Measurements from ENCODE around the gene RPL7A. TPM values are rescaled to one million over a fixed set of nuclear protein-coding genes. Genes with fewer than 3 reads are reported as not detected.

The RPL7A gene
- total and polyA plus RNA-seq, 7 donors = 1,013 to 3,403 (median 1,526) TPM

- DNase-seq = peak; percentile 61 to 74
- intact Hi-C loops (cut with DNase I) = no loop called here
- H3K9me3 ChIP-seq = no peaks in the 10 kb centered on the region
- H3K27me3 ChIP-seq (ENCODE audit: insufficient read depth in 3 of 3, low read length in 2 of 3) = no peaks in the 10 kb centered on the region
- TF ChIP-seq CTCF (IDR thresholded peaks at IDR 0.05) = no peak
- peaks cover 20% of the 10 kb centered on the region for H3K4me1 ChIP-seq
- ATAC-seq = peak in 3 of 4 donors; percentile 21 to 50 (median 26)
- H3K27ac ChIP-seq = no peak overlapping the region
- H3K4me3 ChIP-seq = no peak overlapping the region
- 75 to 80% (median 75%) methylated on average over 15 of the region's 15 CpGs for WGBS, 3 donors
- H3K36me3 ChIP-seq (ENCODE audit: insufficient read depth in 1 of 2, low read depth in 1 of 2) = peaks cover 13 to 79% of the 10 kb centered on the region in 2 donors
These were observed 6.5 kb upstream of the RPL7A start for GRCh38 chr9:133341369-133342068.

- Histone ChIP-seq H3K36me3 (ENCODE audit: insufficient read depth in 1 of 2, low read depth in 1 of 2) (peaks cover 13 to 79% of the 10 kb centered on the region in 2 donors), H3K9me3 (no peaks in the 10 kb centered on the region), H3K27me3 (ENCODE audit: insufficient read depth in 3 of 3, low read length in 2 of 3) (no peaks in the 10 kb centered on the region), H3K4me3 (no peak overlapping the region), H3K4me1 (peaks cover 25% of the 10 kb centered on the region), H3K27ac (no peak overlapping the region)
- 75 to 81% (median 78%) methylated on average over 12 of the region's 12 CpGs for WGBS, 3 donors
- TF ChIP-seq CTCF (IDR thresholded peaks at IDR 0.05) = no peak
- ATAC-seq (peak in 1 of 4 donors; percentile 4), DNase-seq (no peak)
- intact Hi-C loops (cut with DNase I) = no loop called here
These were observed 6.0 kb upstream of the RPL7A start for GRCh38 chr9:133342069-133342406.

- H3K27ac ChIP-seq = no peak overlapping the region
- no peak for DNase-seq
- no peak for TF ChIP-seq CTCF (IDR thresholded peaks at IDR 0.05)
- H3K9me3 ChIP-seq = no peaks in the 10 kb centered on the region
- H3K27me3 ChIP-seq (ENCODE audit: insufficient read depth in 3 of 3, low read length in 2 of 3) = no peaks in the 10 kb centered on the region
- ATAC-seq = no peak
- no peak overlapping the region for H3K4me3 ChIP-seq
- peaks cover 26% of the 10 kb centered on the region for H3K4me1 ChIP-seq
- intact Hi-C loops (cut with DNase I) = no loop called here
- WGBS, 3 donors = 64 to 74% (median 67%) methylated on average over 10 to 11 of the region's 11 CpGs
- H3K36me3 ChIP-seq (ENCODE audit: insufficient read depth in 1 of 2, low read depth in 1 of 2) = peaks cover 13 to 79% of the 10 kb centered on the region in 2 donors
These were observed 5.4 kb upstream of the RPL7A start for GRCh38 chr9:133342570-133342969.

GRCh38 chr9:133344071-133344470 lies 3.9 kb upstream of the RPL7A start:
- WGBS, 3 donors = 93 to 96% (median 94%) methylated on average over 19 of the region's 19 CpGs
- H3K27ac ChIP-seq = no peak overlapping the region
- intact Hi-C loops (cut with DNase I) = no loop called here
- peaks cover 13 to 79% of the 10 kb centered on the region in 2 donors for H3K36me3 ChIP-seq (ENCODE audit: insufficient read depth in 1 of 2, low read depth in 1 of 2)
- TF ChIP-seq CTCF (IDR thresholded peaks at IDR 0.05) = no peak
- H3K4me1 ChIP-seq = peaks cover 26% of the 10 kb centered on the region
- DNase-seq = no peak
- no peaks in the 10 kb centered on the region for H3K9me3 ChIP-seq
- no peak for ATAC-seq
- no peaks in the 10 kb centered on the region for H3K27me3 ChIP-seq (ENCODE audit: insufficient read depth in 3 of 3, low read length in 2 of 3)
- H3K4me3 ChIP-seq = no peak overlapping the region

GRCh38 chr9:133344979-133345378 lies 3.0 kb upstream of the RPL7A start:
- H3K4me1 ChIP-seq = peaks cover 26% of the 10 kb centered on the region
- no peaks in the 10 kb centered on the region for H3K9me3 ChIP-seq
- WGBS, 3 donors = 94 to 95% (median 94%) methylated on average over 12 of the region's 12 CpGs
- intact Hi-C loops (cut with DNase I) = loop anchor here in 1 of 2 donors (5.0 kb wide), 1 partner anchor 132 kb away; the partner anchor contains the start of gene SLC2A6
- ATAC-seq (no peak), DNase-seq (no peak)
- no peak overlapping the region for H3K27ac ChIP-seq
- no peak overlapping the region for H3K4me3 ChIP-seq
- no peaks in the 10 kb centered on the region for H3K27me3 ChIP-seq (ENCODE audit: insufficient read depth in 3 of 3, low read length in 2 of 3)
- no peak for TF ChIP-seq CTCF (IDR thresholded peaks at IDR 0.05)
- H3K36me3 ChIP-seq (ENCODE audit: insufficient read depth in 1 of 2, low read depth in 1 of 2) = peaks cover 12 to 79% of the 10 kb centered on the region in 2 donors
